GM19025 (cell line): ENCODE data around the gene ELMO1.

Experiments
- ATAC-seq: cut with Tn5 transposase; IDR thresholded peaks from one replicate; pipeline ENCODE4 v1.9.1; 2021; ENCODE audit warnings: mild to moderate bottlenecking, low read depth, moderate library complexity; ENCODE audit not compliant: unreplicated experiment

ELMO1 gene

GRCh38 chr7:37432281-37432920 is 16.3 kb downstream of the ELMO1 start:
- ATAC-seq, result no peak

GRCh38 chr7:37431413-37431812 is 17.3 kb downstream of the ELMO1 start:
- ATAC-seq, result no peak

DNA sequence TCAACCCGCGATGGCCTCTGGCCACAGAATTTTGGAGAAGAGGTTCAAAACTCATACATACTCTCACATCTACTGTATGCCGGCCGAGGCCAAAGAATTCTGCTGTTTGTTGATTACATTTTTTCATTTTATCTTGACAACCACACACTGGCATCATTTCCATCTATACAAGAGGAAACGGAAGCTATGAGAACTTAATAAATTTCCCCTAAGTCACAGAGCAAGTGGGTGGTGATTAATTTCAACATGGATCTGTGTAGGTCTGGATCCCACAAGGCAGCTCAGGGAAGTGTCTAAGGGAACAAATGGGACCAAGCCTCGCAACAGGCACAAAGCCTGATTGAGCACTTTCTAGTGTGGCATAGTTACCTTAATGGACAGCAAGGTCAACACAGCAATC is 18.0 kb downstream of the ELMO1 start:
- ATAC-seq, result no peak

DNA sequence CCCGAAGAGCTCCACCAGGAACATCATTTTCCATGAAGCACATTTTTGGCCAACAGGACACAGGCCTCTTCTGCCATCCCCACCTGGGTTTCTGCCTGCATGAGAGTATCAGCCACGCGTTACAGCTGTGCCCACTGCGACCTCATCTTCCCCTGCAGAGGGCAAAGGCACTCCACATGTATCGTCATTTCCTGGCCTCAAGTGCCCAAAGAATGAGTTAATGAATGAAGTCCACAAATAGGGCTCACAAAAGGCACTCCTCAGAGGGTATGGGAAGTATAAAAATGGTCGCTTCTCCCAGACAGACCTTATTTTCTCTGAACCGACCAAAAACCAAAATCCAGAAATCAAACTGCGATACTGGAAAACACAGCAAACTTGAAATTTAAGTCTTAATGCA is 18.5 kb downstream of the ELMO1 start:
- no peak for ATAC-seq

GRCh38 chr7:37429435-37429791 is 19.3 kb downstream of the ELMO1 start:
- ATAC-seq, result no peak

DNA sequence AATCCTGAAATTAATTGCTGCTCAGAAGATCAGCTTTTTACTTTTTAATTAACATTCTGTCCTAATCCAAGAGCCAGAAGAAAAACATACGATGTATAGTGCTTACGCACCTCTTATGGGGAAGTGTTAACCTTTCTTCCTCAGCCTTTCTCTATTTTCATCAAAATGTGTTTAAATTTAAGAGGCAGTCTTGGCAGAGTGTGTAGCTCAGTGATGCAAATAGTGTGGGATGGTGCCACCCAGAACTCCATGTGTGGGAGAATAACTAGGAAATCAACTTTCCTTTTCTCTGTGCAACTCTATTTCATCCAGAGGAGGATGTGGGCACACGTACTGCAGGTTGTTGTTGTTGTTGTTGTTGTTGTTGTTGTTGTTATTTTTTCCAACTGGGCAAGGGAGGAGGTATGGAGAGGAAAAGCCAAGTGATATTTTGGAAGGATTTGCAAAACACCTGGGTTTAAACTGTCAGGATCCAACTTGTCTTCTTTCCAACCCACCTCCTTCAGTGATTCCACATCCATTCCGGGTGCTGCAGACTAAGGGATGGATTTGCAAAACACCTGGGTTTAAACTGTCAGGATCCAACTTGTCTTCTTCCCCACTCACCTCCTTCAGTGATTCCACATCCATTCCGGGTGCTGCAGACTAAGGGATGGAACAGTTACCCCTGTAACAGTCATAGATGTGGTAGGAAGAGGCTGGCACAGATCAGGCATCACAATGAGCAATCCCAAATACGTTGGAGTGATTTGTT is 19.8 kb downstream of the ELMO1 start:
- ATAC-seq, result no peak

DNA sequence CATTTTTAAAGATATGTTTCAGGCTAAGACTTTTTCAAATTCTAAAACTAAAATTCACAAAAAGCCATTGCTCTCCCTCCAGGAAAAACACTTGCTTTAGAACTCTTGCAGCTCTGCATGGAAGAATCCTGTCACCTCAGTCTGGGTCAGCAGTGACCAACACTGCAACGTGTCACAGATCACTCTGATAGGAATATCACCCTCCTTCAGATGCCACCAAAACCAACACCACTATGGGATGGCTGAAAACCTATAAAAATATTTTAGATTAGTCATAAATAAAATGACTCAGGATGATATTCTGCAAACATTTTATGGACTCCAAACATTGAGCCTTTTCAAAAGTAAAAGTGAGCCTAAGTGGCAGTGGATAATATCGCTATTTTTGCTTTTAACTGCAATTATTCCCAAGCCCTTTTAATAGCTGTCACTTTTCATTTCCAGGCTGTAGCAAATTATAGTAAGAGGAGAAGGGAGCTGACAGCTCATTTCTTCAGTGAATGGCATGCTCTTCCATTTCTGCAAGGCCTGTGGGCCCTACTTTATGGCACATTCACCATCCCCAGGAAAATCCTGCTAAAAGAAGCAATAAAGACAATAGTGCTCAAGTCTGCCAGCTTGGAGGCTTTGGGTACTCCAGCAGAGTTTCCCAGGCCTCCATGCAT is 21.3 kb downstream of the ELMO1 start:
- ATAC-seq, result no peak

DNA sequence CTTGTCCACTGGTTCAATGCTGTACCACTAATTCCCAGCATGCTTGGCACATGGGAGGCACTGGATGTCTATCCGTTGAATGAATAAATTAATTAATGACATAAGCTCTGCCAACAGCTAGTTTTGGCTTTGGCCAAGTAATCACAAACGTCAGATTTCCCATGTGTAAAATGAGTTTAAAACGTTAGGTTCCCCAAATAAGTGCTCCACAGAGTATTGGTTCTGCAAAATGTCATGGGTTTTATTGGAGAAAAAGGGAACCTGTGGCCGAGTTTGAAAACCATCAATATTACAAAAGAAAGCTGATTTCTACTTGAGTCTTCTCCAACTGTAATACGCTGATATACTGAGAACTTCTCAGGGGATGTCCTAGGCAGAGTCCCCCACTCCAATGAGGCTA is 23.2 kb downstream of the ELMO1 start:
- no peak for ATAC-seq

GRCh38 chr7:37424995-37425394 is 23.7 kb downstream of the ELMO1 start:
- no peak for ATAC-seq

- no peak for ATAC-seq
Measured at GRCh38 chr7:37424521-37424920, 24.1 kb downstream of the ELMO1 start.

- ATAC-seq, result no peak
Measured at GRCh38 chr7:37421861-37422500, 26.7 kb downstream of the ELMO1 start.

DNA sequence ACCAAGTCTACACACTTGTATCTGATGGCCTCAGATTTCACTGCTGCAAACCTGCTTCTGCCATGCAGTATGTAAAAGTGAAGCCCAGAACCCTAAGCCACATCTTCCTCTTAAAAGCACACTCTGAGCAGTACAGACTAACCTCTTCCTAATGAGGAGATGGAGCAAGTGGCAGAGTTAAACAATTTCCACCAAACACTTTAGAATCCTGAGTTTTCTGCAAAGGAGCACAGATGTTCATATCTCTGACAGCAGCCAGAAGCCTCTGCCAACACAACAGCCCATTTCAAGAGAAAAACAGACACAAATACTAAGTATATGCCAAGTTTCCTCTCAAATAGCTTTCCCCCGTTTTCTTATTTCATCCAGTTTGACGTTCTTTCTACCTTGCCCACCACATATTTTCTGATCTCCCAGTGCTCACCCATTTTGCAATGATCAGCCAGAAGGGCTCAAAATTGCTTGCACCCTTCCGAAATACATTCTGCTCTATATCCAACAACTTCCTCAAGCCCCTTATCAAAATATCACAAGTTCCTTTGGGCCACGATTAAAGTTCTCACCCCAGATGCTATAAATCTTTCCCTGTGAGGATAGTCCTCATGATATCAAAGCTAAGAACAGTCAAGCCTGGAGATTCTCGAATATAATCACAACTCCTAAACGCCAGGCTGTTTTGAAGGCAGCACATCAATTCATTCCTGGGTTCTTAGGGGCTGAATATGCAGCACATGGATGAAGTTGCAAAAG is 27.5 kb downstream of the ELMO1 start:
- ATAC-seq, result no peak

DNA sequence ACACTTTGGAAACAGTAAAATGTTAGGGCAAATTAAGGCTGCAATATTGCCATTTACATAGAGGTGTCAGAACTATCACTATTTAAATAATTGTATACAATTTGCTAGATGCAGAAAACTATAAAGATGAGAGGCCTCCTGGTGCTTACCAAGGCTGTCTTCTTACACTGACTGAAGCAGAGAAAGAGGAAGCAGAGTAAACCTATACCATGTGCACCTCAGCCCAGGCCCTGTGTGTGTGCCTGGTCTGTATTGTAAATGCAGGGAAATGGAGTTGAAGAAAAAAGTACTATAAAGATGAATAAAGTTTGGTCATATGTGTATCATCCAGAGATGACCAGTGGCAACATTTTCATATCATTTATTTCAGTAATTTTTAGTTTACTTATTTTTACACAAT is 29.2 kb downstream of the ELMO1 start:
- ATAC-seq, result no peak

- no peak for ATAC-seq
Measured at GRCh38 chr7:37418381-37418780, 30.3 kb downstream of the ELMO1 start.

DNA sequence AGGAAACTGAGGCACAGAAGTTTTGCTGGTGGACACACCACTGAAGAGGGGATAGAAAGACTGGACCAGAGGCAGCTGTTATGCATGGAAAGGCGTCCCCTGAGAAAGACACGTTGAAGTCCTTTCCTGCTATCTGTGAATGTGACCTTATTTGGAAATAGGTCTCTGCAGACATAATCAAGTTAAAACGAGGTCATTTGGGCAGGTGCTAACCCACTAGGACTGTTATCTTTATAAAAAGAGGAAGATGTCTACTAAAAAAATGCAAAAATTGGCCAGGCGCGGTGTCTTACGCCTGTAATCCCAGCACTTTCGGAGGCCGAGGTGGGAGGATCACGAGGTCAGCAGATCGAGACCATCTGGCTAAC is 31.6 kb downstream of the ELMO1 start:
- ATAC-seq, result no peak

DNA sequence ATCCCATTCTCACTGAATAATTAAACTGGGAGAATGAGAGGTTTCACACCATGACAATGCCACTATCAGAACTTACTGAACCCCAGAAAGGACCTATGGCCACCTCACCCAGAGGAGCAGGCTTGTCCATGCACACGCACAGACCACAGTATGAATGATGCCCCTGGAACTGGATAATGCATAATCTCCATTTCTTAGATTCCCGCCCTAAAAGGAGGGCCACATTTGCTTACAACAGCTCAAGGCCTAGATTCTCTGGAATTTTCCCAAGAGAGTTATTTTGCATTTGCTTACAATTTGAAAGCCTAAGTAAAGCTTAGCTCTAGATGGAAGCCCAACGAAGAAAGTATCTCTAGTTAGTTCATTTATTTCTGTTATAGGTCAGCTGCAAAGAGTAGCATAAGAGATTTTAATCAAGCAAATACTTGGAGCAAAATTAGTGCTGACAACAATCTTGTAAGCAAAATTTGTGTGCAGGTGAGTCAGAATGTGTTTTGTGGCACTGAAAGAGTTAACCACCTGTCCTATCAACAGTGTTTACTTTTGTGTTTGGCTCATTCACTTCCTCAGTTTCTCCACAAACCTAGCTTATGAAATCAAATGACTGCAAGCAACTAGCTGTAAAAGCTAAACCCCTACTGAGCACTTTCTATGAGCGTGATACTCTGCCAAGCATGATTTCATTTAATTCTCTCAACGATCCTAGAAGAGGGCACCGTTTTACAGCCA is 32.1 kb downstream of the ELMO1 start:
- ATAC-seq, result no peak

DNA sequence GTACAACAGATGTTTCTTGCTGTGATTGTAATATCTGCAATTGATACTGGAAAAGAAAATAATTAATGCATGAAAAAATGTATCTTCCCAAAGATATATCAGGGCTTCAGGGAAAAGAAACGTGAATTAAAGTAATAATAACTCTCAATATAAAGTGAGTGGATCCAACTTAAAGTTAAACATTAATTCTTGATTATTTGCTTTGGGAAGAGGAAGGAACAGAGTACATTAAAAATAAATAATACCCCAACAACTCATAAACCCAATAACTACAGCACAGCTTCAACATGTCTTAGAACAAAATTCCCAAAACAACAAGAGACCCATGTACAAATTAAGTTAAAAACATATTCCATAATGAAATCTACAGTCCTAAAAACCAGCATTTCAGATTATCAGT is 33.0 kb downstream of the ELMO1 start:
- no peak for ATAC-seq

DNA sequence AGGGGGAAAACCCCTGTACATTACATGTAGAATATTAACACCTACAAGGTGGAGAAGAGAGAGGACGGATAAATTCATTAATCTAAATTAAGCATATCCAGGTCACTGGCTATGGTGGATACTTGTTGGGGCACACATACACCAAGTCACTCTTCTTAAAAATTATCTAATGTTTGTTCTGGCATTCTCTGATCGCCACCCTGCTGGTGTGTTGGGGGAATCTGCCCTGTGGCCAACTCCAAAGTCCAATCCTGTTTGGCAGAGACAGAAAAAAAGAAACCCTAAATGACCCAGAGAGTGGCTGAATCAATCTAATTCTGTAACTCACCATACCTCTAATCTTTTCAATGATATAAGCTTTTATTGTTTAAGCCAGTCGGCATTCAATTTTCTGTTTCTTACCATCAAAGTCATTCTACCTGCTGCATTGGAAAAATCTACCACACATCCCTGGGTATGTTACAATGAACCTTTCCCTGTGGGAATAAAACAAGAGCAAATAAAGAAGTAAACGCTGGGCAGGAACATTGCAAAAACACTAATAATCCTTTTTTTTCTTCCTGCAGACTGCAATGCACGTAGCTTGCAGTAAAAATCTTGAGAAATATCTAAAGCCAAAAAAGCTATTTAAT is 34.2 kb downstream of the ELMO1 start:
- ATAC-seq, result no peak

GRCh38 chr7:37411444-37412034 is 37.1 kb downstream of the ELMO1 start:
- ATAC-seq, result no peak
